ENCODE results near the gene TMEM203. TPM values are rescaled to one million over a fixed set of nuclear protein-coding genes. Genes with fewer than 3 reads are reported as not detected.
A peak's percentile ranks its signal among the peaks of the same experiment; 100 is the strongest.

The TMEM203 gene
- total and polyA plus RNA-seq, 2 of the 4 experiments (the other 2 are of a cell fraction): 18.8 to 40.6 TPM

GRCh38 chr9:137253717-137254623, 48.5 kb upstream of the TMEM203 start:
- WGBS, 2 experiments (ENCODE audit: extremely low coverage in 2 of 2, insufficient read length in 1 of 2): 60% methylated on average over 15 of the region's 21 CpGs; no CpG with 5 or more reads in 1 of the 2 experiments
- in situ Hi-C loops (cut with MboI; ENCODE audit: low sequenced_read_pairs) (no loop called here), dilution Hi-C loops (cut with HindIII; ENCODE audit: low sequenced_read_pairs, unreplicated experiment) (no loop called here), intact Hi-C loops (cut with micrococcal nuclease) (no loop called here)
- Histone ChIP-seq H2BK20ac (ENCODE audit: low read depth, low read length) (no peak overlapping the region), H3K4me1 (ENCODE audit: control insufficient read depth, insufficient read depth, low read length) (peaks cover 11% of the 10 kb centered on the region), H3K9ac (ENCODE audit: low read depth, low read length) (peak overlapping the region; percentile 88), H4K8ac (ENCODE audit: low read depth in 2 of 2, low read length in 2 of 2) (peak overlapping the region; percentile 75 to 94; a peak in 2 of 4 replicates), H3K18ac (ENCODE audit: low read depth, low read length) (no peak overlapping the region), H3K4me3 (ENCODE audit: insufficient read depth, low read depth, low read length) (peak overlapping the region; percentile 91), H3K36me3 (ENCODE audit: control insufficient read depth, insufficient read depth, low read length) (peaks cover 15% of the 10 kb centered on the region), H4K91ac (ENCODE audit: insufficient read depth, low read depth, low read length) (no peak overlapping the region; the same call in 1 of the 2 replicates), H3K23ac (ENCODE audit: low read depth, low read length) (peak overlapping the region; percentile 31), H3K79me1 (ENCODE audit: low read depth in 1 of 2, low read length in 2 of 2) (peaks cover 11 to 32% of the 10 kb centered on the region in 2 experiments; a peak in 3 of 4 replicates), H2AFZ (replicated peaks; ENCODE audit: low read length, poor library complexity) (peak overlapping the region; percentile 99), H3K4me2 (ENCODE audit: low read depth, low read length) (peak overlapping the region; percentile 90), H3K14ac (replicated peaks; ENCODE audit: low read depth, low read length) (peak overlapping the region; percentile 78), H3K27ac (ENCODE audit: insufficient read depth, low read length) (peak overlapping the region; percentile 84; the same call in 1 of the 2 replicates), H3K4ac (ENCODE audit: low read depth, low read length) (peak overlapping the region; percentile 54), H3K9me1 (ENCODE audit: insufficient read depth, low read length) (no peaks in the 10 kb centered on the region), H3K27me3 (ENCODE audit: control insufficient read depth, insufficient read depth, low read length) (no peaks in the 10 kb centered on the region), H3K56ac (ENCODE audit: extremely low read depth, insufficient read depth, low read length) (no peak overlapping the region), H2AK5ac (ENCODE audit: low read depth, low read length) (peak overlapping the region; percentile 49), H2AK9ac (replicated peaks; ENCODE audit: low read depth, low read length, poor library complexity) (peak overlapping the region; percentile 98), H4K20me1 (ENCODE audit: insufficient read depth, low read length) (peaks cover 11% of the 10 kb centered on the region), H3K9me3 (ENCODE audit: control insufficient read depth, insufficient read depth, low read length) (no peaks in the 10 kb centered on the region), H2BK15ac (ENCODE audit: low read depth, low read length) (no peak overlapping the region), H2BK5ac (ENCODE audit: low read depth, low read length, poor library complexity, severe bottlenecking) (no peak overlapping the region), H2BK120ac (ENCODE audit: low read depth, low read length) (no peak overlapping the region), H4K5ac (ENCODE audit: low read depth, low read length) (no peak overlapping the region)
- ATAC-seq (ENCODE audit: low read depth) (peak; percentile 1; the same call in 1 of the 2 replicates), DNase-seq (no peak)
- CTCF ChIA-PET: interaction anchor here (0.8 kb wide), 1 partner anchor 17 kb away, joined by 3 read pairs; no protein-coding TSS in a partner anchor
- POLR2A ChIA-PET (ENCODE audit: unreplicated experiment): interaction anchor here (1.2 to 2.3 kb wide), 2 partner anchors 9 to 13 kb away, joined by 5 to 9 read pairs; no protein-coding TSS in a partner anchor
- BruUV-seq (replicated peaks): no TSS peak
- no peak for TF ChIP-seq NFE2L2 (IDR thresholded peaks at IDR 0.05; ENCODE audit: low read depth, low read length)
- TF ChIP-seq CEBPB (IDR thresholded peaks at IDR 0.05; ENCODE audit: low read depth, low read length): no peak
- no peak for TF ChIP-seq CHD1 (IDR thresholded peaks at IDR 0.05; ENCODE audit: low read depth, low read length)
- no peak for TF ChIP-seq BHLHE40 (IDR thresholded peaks at IDR 0.05; ENCODE audit: low read depth, low read length)
- no peak for TF ChIP-seq USF2 (IDR thresholded peaks at IDR 0.05; ENCODE audit: low read depth, low read length)
- TF ChIP-seq MAFK (IDR thresholded peaks at IDR 0.05; ENCODE audit: low read depth, low read length): no peak
- TF ChIP-seq MAZ (IDR thresholded peaks at IDR 0.05; ENCODE audit: borderline replicate concordance, low read depth, low read length): no peak
- TF ChIP-seq CTCF (conservative IDR thresholded peaks at IDR 0.05; ENCODE audit: low read depth, low read length): no peak
- TF ChIP-seq RCOR1 (IDR thresholded peaks at IDR 0.05; ENCODE audit: insufficient replicate concordance, low read length): no peak
- TF ChIP-seq ELK1 (IDR thresholded peaks at IDR 0.05; ENCODE audit: borderline replicate concordance, low read depth, low read length): no peak
- no peak for TF ChIP-seq RFX5 (IDR thresholded peaks at IDR 0.05; ENCODE audit: low read depth, low read length)
- no peak for TF ChIP-seq SMC3 (IDR thresholded peaks at IDR 0.05; ENCODE audit: low read depth, low read length)
- no peak for TF ChIP-seq FOS (IDR thresholded peaks at IDR 0.05; ENCODE audit: low read depth, low read length)

Data from IMR-90 (cell line).